ENCODE measurements around the gene TCEA2. TPM values are rescaled to one million over a fixed set of nuclear protein-coding genes. Genes with fewer than 3 reads are reported as not detected.

Gene TCEA2
- total and polyA plus RNA-seq, 2 of the 13 experiments (the other 11 are each of a cell fraction or from before 2014, with no cell fraction given), result 28.1 to 33.7 TPM

- TF ChIP-seq, protein P1, sequence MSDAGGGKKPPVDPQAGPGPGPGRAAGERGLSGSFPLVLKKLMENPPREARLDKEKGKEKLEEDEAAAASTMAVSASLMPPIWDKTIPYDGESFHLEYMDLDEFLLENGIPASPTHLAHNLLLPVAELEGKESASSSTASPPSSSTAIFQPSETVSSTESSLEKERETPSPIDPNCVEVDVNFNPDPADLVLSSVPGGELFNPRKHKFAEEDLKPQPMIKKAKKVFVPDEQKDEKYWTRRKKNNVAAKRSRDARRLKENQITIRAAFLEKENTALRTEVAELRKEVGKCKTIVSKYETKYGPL (CRISPR knock-in tag; IDR thresholded peaks at IDR 0.05), result no peak
- TF ChIP-seq KDM2A (CRISPR knock-in tag; IDR thresholded peaks at IDR 0.05; ENCODE audit: borderline replicate concordance, low read depth) (peak; percentile 59), ATF6 (CRISPR knock-in tag; conservative IDR thresholded peaks at IDR 0.05) (no peak), SRSF1 (optimal IDR thresholded peaks at IDR 0.05; ENCODE audit: low read depth, low read length) (peak; percentile 73), XBP1 (CRISPR knock-in tag; IDR thresholded peaks at IDR 0.05) (no peak), ZNF253 (CRISPR knock-in tag; IDR thresholded peaks at IDR 0.05; ENCODE audit: borderline replicate concordance) (peak; percentile 77; the same call in 1 of the 2 replicates), SIN3B (IDR thresholded peaks at IDR 0.05; ENCODE audit: low read length) (no peak), FOSL1 (CRISPR knock-in tag; IDR thresholded peaks at IDR 0.05; ENCODE audit: borderline replicate concordance) (no peak), MBD4 (IDR thresholded peaks at IDR 0.05; ENCODE audit: borderline replicate concordance, low read length) (no peak), SP5 (CRISPR knock-in tag; IDR thresholded peaks at IDR 0.05; ENCODE audit: borderline replicate concordance, low read depth) (peak; percentile 35), U2AF2 (IDR thresholded peaks at IDR 0.05; ENCODE audit: low read depth, low read length) (no peak)
- TF ChIP-seq, protein P2, sequence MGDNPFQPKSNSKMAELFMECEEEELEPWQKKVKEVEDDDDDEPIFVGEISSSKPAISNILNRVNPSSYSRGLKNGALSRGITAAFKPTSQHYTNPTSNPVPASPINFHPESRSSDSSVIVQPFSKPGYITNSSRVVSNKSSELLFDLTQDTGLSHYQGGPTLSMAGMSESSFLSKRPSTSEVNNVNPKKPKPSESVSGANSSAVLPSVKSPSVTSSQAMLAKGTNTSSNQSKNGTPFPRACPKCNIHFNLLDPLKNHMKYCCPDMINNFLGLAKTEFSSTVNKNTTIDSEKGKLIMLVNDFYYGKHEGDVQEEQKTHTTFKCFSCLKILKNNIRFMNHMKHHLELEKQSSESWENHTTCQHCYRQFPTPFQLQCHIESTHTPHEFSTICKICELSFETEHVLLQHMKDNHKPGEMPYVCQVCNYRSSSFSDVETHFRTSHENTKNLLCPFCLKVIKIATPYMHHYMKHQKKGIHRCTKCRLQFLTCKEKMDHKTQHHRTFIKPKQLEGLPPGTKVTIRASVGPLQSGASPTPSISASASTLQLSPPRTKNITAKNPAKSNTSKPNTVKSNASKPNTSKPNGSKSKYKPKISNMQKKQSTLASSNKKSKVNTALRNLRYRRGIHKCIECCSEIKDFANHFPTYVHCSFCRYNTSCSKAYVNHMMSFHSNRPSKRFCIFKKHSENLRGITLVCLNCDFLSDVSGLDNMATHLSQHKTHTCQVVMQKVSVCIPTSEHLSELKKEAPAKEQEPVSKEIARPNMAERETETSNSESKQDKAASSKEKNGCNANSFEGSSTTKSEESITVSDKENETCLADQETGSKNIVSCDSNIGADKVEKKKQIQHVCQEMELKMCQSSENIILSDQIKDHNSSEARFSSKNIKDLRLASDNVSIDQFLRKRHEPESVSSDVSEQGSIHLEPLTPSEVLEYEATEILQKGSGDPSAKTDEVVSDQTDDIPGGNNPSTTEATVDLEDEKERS (CRISPR knock-in tag; IDR thresholded peaks at IDR 0.05), result no peak
- TF ChIP-seq, protein P3, sequence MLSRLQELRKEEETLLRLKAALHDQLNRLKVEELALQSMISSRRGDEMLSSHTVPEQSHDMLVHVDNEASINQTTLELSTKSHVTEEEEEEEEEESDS (CRISPR knock-in tag; IDR thresholded peaks at IDR 0.05; ENCODE audit: borderline replicate concordance), result peak; percentile 96; the same call in 1 of the 2 replicates
- TF ChIP-seq, protein P4, sequence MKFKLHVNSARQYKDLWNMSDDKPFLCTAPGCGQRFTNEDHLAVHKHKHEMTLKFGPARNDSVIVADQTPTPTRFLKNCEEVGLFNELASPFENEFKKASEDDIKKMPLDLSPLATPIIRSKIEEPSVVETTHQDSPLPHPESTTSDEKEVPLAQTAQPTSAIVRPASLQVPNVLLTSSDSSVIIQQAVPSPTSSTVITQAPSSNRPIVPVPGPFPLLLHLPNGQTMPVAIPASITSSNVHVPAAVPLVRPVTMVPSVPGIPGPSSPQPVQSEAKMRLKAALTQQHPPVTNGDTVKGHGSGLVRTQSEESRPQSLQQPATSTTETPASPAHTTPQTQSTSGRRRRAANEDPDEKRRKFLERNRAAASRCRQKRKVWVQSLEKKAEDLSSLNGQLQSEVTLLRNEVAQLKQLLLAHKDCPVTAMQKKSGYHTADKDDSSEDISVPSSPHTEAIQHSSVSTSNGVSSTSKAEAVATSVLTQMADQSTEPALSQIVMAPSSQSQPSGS (CRISPR knock-in tag; IDR thresholded peaks at IDR 0.05), result peak; percentile 27; the same call in 1 of the 2 replicates
Measured at GRCh38 chr20:64024141-64024990, 38.6 kb upstream of the TCEA2 start (continued).
